HCT116 (cell line): ENCODE measurements around the gene TRIM72. TPM values are rescaled to one million over a fixed set of nuclear protein-coding genes. Genes with fewer than 3 reads are reported as not detected.

Source experiments
- ATAC-seq: fragments of 200-7000 bp; cut with Tn5 transposase; 2 replicates; pipeline ENCODE4 v1.9.1; 2020; ENCODE audit warnings: mild to moderate bottlenecking, moderate library complexity
- BruUV-seq: library from RNA; stranded (reverse); fragments of 400-500 nt; replicated peaks from 2 replicates; lab custom pipeline; 2021; lab: Mats Ljungman, UMichigan
- CTCF ChIA-PET: fragments of 300-600 bp; sonication (Branson Sonifier 250); formaldehyde crosslinking; loops from one replicate; lab custom pipeline; 2021; ENCODE audit warnings: antibody characterized with exemption; lab: Charles Lee
- POLR2A ChIA-PET: fragments of 300-600, 350-600 bp; sonication (Branson Sonifier 250); formaldehyde crosslinking; loops from one replicate; lab custom pipeline; 2021; ENCODE audit warnings: antibody characterized with exemption; lab: Charles Lee
- RAD21 ChIA-PET, 2 experiments: fragments of 300-600 bp; sonication (Branson Sonifier 250); formaldehyde crosslinking; loops; one replicate each; lab custom pipeline; 2023; ENCODE audit warnings: low total read pairs in 2 of 2; ENCODE audit not compliant: uncharacterized antibody in 2 of 2, unreplicated experiment in 2 of 2, low non-redundant PET in 1 of 2; lab: Charles Lee
- DNase-seq: peaks from one replicate; pipeline ENCODE4 v3.0.0-alpha.2; 2010; ENCODE audit warnings: low read depth, low spot score
- H2AFZ ChIP-seq: fragments of 200-600 bp; shearing (Covaris generic), sonication (generic); 2 replicates; pipeline ENCODE4 v1.6.1; 2017; ENCODE audit warnings: low read depth, mixed run types, mixed read lengths, antibody characterized with exemption, low read length; ENCODE audit not compliant: poor library complexity, severe bottlenecking
- H3K27ac ChIP-seq: 2 replicates; pipeline ENCODE4 v1.5.1; 2012; ENCODE audit warnings: low read depth, low read length
- H3K27me3 ChIP-seq: fragments of 200-600 bp; sonication (generic); 2 replicates; pipeline ENCODE4 v1.6.1; 2016; ENCODE audit warnings: mixed run types, low read length, mixed read lengths; ENCODE audit not compliant: insufficient read depth
- H3K36me3 ChIP-seq, 2 experiments: fragments of 200-500 bp in 1 of 2; fragments of 200-600 bp in 1 of 2; sonication (Bioruptor generic) in 1 of 2; sonication (generic) in 1 of 2; 2 replicates each; pipeline versions ENCODE4 v1.5.1 to v1.6.1; 2014 to 2016; ENCODE audit warnings: low read length in 2 of 2, inconsistent platforms in 1 of 2, mixed read lengths in 1 of 2, mixed run types in 1 of 2; ENCODE audit not compliant: insufficient read depth in 2 of 2, control insufficient read depth in 1 of 2
- H3K4me1 ChIP-seq, 2 experiments: fragments of 200-600 bp in 1 of 2; sonication (generic) in 1 of 2; 2 replicates each; pipeline versions ENCODE4 v1.5.1 to v1.6.1; 2012 to 2017; ENCODE audit warnings: low read length in 2 of 2, inconsistent platforms in 1 of 2, mild to moderate bottlenecking in 1 of 2, mixed read lengths in 1 of 2, mixed run types in 1 of 2, moderate library complexity in 1 of 2; ENCODE audit not compliant: insufficient read depth in 2 of 2, control insufficient read depth in 1 of 2
- H3K4me2 ChIP-seq: fragments of 200-600 bp; sonication (generic); 2 replicates; pipeline ENCODE4 v1.6.1; 2017; ENCODE audit warnings: mixed run types, low read length, mixed read lengths
- H3K4me3 ChIP-seq, 2 experiments: fragments of 200-600 bp in 1 of 2; sonication (generic) in 1 of 2; replicated peaks in 1 of 2; 2 replicates each; pipeline ENCODE4 v1.5.1; 2011 to 2016; ENCODE audit warnings: low read length in 2 of 2, control low read depth in 1 of 2, low read depth in 1 of 2, mild to moderate bottlenecking in 1 of 2, mixed read lengths in 1 of 2, mixed run types in 1 of 2
- H3K79me2 ChIP-seq: fragments of 200-600 bp; sonication (generic); 2 replicates; pipeline ENCODE4 v1.6.1; 2017; ENCODE audit warnings: mild to moderate bottlenecking, mixed run types, low read length, moderate library complexity, mixed read lengths; ENCODE audit not compliant: insufficient read depth
- H3K9ac ChIP-seq: fragments of 200-600 bp; sonication (generic); 2 replicates; pipeline ENCODE4 v1.6.1; 2016; ENCODE audit warnings: low read length, mixed read lengths
- H3K9me2 ChIP-seq: fragments of 200-600 bp; sonication (generic), shearing (Covaris generic); 2 replicates; pipeline ENCODE4 v1.6.1; 2017; ENCODE audit warnings: mixed run types, mild to moderate bottlenecking, moderate library complexity; ENCODE audit not compliant: insufficient read depth
- H3K9me3 ChIP-seq, 2 experiments: fragments of 200-500 bp in 1 of 2; fragments of 200-600 bp in 1 of 2; sonication (Bioruptor generic) in 1 of 2; sonication (generic) in 1 of 2; 2 replicates each; pipeline ENCODE4 v1.6.1; 2014 to 2017; ENCODE audit warnings: low read length in 2 of 2, mixed read lengths in 2 of 2, inconsistent platforms in 1 of 2, low read depth in 1 of 2, mild to moderate bottlenecking in 1 of 2, mixed run types in 1 of 2, moderate library complexity in 1 of 2; ENCODE audit not compliant: control insufficient read depth in 1 of 2, insufficient read depth in 1 of 2
- H4K20me1 ChIP-seq: fragments of 200-600 bp; sonication (generic), shearing (Covaris generic); 2 replicates; pipeline ENCODE4 v1.6.1; 2017; ENCODE audit warnings: mixed run types, mild to moderate bottlenecking, moderate library complexity; ENCODE audit not compliant: insufficient read depth
- CEBPB ChIP-seq: IDR thresholded peaks from 2 replicates; pipeline ENCODE4 v1.6.1; 2012; ENCODE audit warnings: low read depth
- EGR1 ChIP-seq: IDR thresholded peaks from 2 replicates; pipeline ENCODE4 v1.6.1; 2012; ENCODE audit warnings: low read depth
- EZH2 ChIP-seq: fragments of 200-600 bp; sonication (generic); IDR thresholded peaks from 2 replicates; pipeline ENCODE4 v1.6.1; 2017; ENCODE audit warnings: antibody characterized with exemption, mixed run types
- EZH2phosphoT487 ChIP-seq: fragments of 200-600 bp; IDR thresholded peaks from 2 replicates; pipeline ENCODE4 v1.6.1; 2018; ENCODE audit warnings: antibody characterized with exemption, borderline replicate concordance
- RAD21 ChIP-seq: IDR thresholded peaks from 2 replicates; pipeline ENCODE4 v1.6.1; 2012; ENCODE audit warnings: low read depth, mild to moderate bottlenecking
- YY1 ChIP-seq: IDR thresholded peaks from 2 replicates; pipeline ENCODE4 v1.6.1; 2011; ENCODE audit warnings: low read length, low read depth, moderate library complexity, mild to moderate bottlenecking; ENCODE audit not compliant: insufficient replicate concordance; ENCODE audit errors: extremely low read depth
- ZNF274 ChIP-seq: fragments of 200-500 bp; sonication (Bioruptor generic); IDR thresholded peaks from 2 replicates; pipeline ENCODE4 v1.6.1; 2014; ENCODE audit warnings: mild to moderate bottlenecking, low read depth, low read length, inconsistent platforms
- intact Hi-C: fragments of 100-400 bp; cut with micrococcal nuclease; formaldehyde crosslinking; loops from 2 replicates; pipeline ENCODE4 v1.10.0; 2022
- total RNA-seq: library from RNA; stranded (reverse); gene quantifications from one replicate; pipeline ENCODE4 v1.2.1, GENCODE V29; 2021; ENCODE audit not compliant: unreplicated experiment

TRIM72 gene
- total RNA-seq, 1 experiment from 2014 or later: 43.8 TPM

GRCh38 chr16:31229501-31229900 is 15.6 kb downstream of the TRIM72 start:
- DNase-seq (no peak), ATAC-seq (no peak)
- Histone ChIP-seq H3K4me1 (no peaks in the 10 kb centered on the region), H3K9me3 (no peaks in the 10 kb centered on the region), H3K27ac (no peak overlapping the region), H3K4me2 (no peak overlapping the region), H4K20me1 (no peaks in the 10 kb centered on the region), H3K79me2 (no peaks in the 10 kb centered on the region), H3K9ac (no peak overlapping the region), H3K9me2 (no peaks in the 10 kb centered on the region), H3K36me3 (no peaks in the 10 kb centered on the region), H2AFZ (no peak overlapping the region), H3K27me3 (no peaks in the 10 kb centered on the region), H3K4me3 (no peak overlapping the region)
- TF ChIP-seq CEBPB (no peak), RAD21 (no peak), ZNF274 (no peak), YY1 (no peak), EZH2 (no peak)
- ChIA-PET CTCF (no interaction called here), RAD21 (no interaction called here), POLR2A (no interaction called here)
- BruUV-seq: no TSS peak
- intact Hi-C loops: no loop called here

- no peaks in the 10 kb centered on the region for H3K4me1 ChIP-seq
- no peak overlapping the region for H3K4me3 ChIP-seq
- no peak overlapping the region for H3K27ac ChIP-seq
- ChIA-PET RAD21 (no interaction called here), CTCF (no interaction called here), POLR2A (no interaction called here)
- no peaks in the 10 kb centered on the region for H3K9me3 ChIP-seq
- H3K36me3 ChIP-seq: no peaks in the 10 kb centered on the region
- no peak overlapping the region for H2AFZ ChIP-seq
- no peak overlapping the region for H3K4me2 ChIP-seq
- H3K9ac ChIP-seq: no peak overlapping the region
- DNase-seq: no peak
- ATAC-seq: no peak
- H3K27me3 ChIP-seq: no peaks in the 10 kb centered on the region
- H3K79me2 ChIP-seq: no peaks in the 10 kb centered on the region
- H4K20me1 ChIP-seq: no peaks in the 10 kb centered on the region
- TF ChIP-seq EGR1 (no peak), EZH2phosphoT487 (no peak)
- intact Hi-C loops: no loop called here
- no TSS peak for BruUV-seq
- H3K9me2 ChIP-seq: no peaks in the 10 kb centered on the region
Observed at GRCh38 chr16:31238041-31238440, 24.1 kb downstream of the TRIM72 start.
